Endothelial cell of hepatic sinusoid (primary cell): ENCODE results near the gene TRIM7.
"Not testable (repeated sequence)": the region's sequence is repeated elsewhere in the genome, so short reads cannot be mapped to it uniquely, and the experiment has no call there.

ENCODE experiments used
- in situ Hi-C: cut with HindIII; loops from 2 replicates; pipeline ENCODE4 v1.10.0; 2017; ENCODE audit warnings: low sequenced_read_pairs

TRIM7 gene

GRCh38 chr5:181160755-181161533 lies 44.1 kb downstream of the TRIM7 start:
- in situ Hi-C loops: not testable (repeated sequence)

GRCh38 chr5:181160152-181160754 lies 44.7 kb downstream of the TRIM7 start:
- in situ Hi-C loops: no loop called here

- in situ Hi-C loops: no loop called here
These were observed 45.5 kb downstream of the TRIM7 start for GRCh38 chr5:181159286-181160151.

- in situ Hi-C loops: no loop called here
These were observed 46.1 kb downstream of the TRIM7 start for GRCh38 chr5:181158869-181159268.

GRCh38 chr5:181156758-181157157 lies 48.2 kb downstream of the TRIM7 start:
- in situ Hi-C loops: no loop called here

GRCh38 chr5:181153814-181154213 lies 51.2 kb downstream of the TRIM7 start:
- in situ Hi-C loops: no loop called here

GRCh38 chr5:181152406-181152805 lies 52.6 kb downstream of the TRIM7 start:
- in situ Hi-C loops: no loop called here

- in situ Hi-C loops: no loop called here
These were observed 53.9 kb downstream of the TRIM7 start for GRCh38 chr5:181151146-181151545.

GRCh38 chr5:181149806-181150733 lies 54.9 kb downstream of the TRIM7 start:
- in situ Hi-C loops: no loop called here

GRCh38 chr5:181149355-181149754 lies 55.6 kb downstream of the TRIM7 start:
- in situ Hi-C loops: no loop called here

GRCh38 chr5:181146927-181147636 lies 57.9 kb downstream of the TRIM7 start, which contains the start of gene OR2V2:
Gene OR2V2, plus strand, starts transcription at chr5:181147586. Its CDS starts 7,357 bp downstream, at chr5:181154943.
- in situ Hi-C loops: not testable (repeated sequence)

GRCh38 chr5:181145133-181145532 lies 59.9 kb downstream of the TRIM7 start:
- in situ Hi-C loops: no loop called here
